Trophoblast cell (in vitro differentiated cells and primary cell): Measurements from ENCODE around the gene PRKAR1B.

ENCODE experiments used
- DNase-seq, 2 donors: peaks; one replicate each; pipeline ENCODE4 v3.0.0-alpha.2; 2016
- H2AFZ ChIP-seq: 2 replicates; pipeline ENCODE4 v1.6.1; 2013; ENCODE audit warnings: low read length, moderate library complexity, mild to moderate bottlenecking; ENCODE audit not compliant: insufficient read depth, poor library complexity
- H2AK5ac ChIP-seq: 2 replicates; pipeline ENCODE4 v1.6.1; 2013; ENCODE audit warnings: mild to moderate bottlenecking, low read length
- H2BK120ac ChIP-seq: 2 replicates; pipeline ENCODE4 v1.6.1; 2013; ENCODE audit warnings: low read length, mild to moderate bottlenecking, moderate library complexity; ENCODE audit not compliant: insufficient read depth, poor library complexity
- H2BK12ac ChIP-seq: 2 replicates; pipeline ENCODE4 v1.6.1; 2013; ENCODE audit warnings: mild to moderate bottlenecking, low read length, moderate library complexity
- H2BK5ac ChIP-seq: 2 replicates; pipeline ENCODE4 v1.6.1; 2013; ENCODE audit warnings: low read length, low read depth, moderate library complexity, mild to moderate bottlenecking; ENCODE audit not compliant: poor library complexity
- H3K14ac ChIP-seq: 2 replicates; pipeline ENCODE4 v1.6.1; 2013; ENCODE audit warnings: mild to moderate bottlenecking, low read length
- H3K18ac ChIP-seq: 2 replicates; pipeline ENCODE4 v1.6.1; 2013; ENCODE audit warnings: mild to moderate bottlenecking, low read length
- H3K23ac ChIP-seq: 2 replicates; pipeline ENCODE4 v1.6.1; 2013; ENCODE audit warnings: low read length
- H3K27ac ChIP-seq: 2 replicates; pipeline ENCODE4 v1.5.1; 2013; ENCODE audit warnings: low read depth, mild to moderate bottlenecking, inconsistent platforms, low read length, moderate library complexity
- H3K27me3 ChIP-seq: 2 replicates; pipeline ENCODE4 v1.6.1; 2013; ENCODE audit warnings: inconsistent platforms, mild to moderate bottlenecking, low read length, moderate library complexity; ENCODE audit not compliant: insufficient read depth
- H3K36me3 ChIP-seq, 2 experiments: 1 replicate in 1 of 2; 2 replicates in 1 of 2; pipeline ENCODE4 v1.6.1; 2013; ENCODE audit warnings: low read length in 2 of 2, mild to moderate bottlenecking in 2 of 2, moderate library complexity in 1 of 2; ENCODE audit not compliant: insufficient read depth in 2 of 2, control insufficient read depth in 1 of 2
- H3K4ac ChIP-seq: 2 replicates; pipeline ENCODE4 v1.6.1; 2013; ENCODE audit warnings: low read depth, mild to moderate bottlenecking, low read length, moderate library complexity
- H3K4me1 ChIP-seq, 2 experiments: 1 replicate in 1 of 2; 2 replicates in 1 of 2; pipeline ENCODE4 v1.6.1; 2013; ENCODE audit warnings: low read length in 2 of 2, mild to moderate bottlenecking in 2 of 2, moderate library complexity in 1 of 2; ENCODE audit not compliant: insufficient read depth in 2 of 2, control insufficient read depth in 1 of 2
- H3K4me2 ChIP-seq: 2 replicates; pipeline ENCODE4 v1.6.1; 2013; ENCODE audit warnings: inconsistent platforms, mild to moderate bottlenecking, low read length, moderate library complexity
- H3K4me3 ChIP-seq: 2 replicates; pipeline ENCODE4 v1.5.1; 2013; ENCODE audit warnings: mild to moderate bottlenecking, low read depth, low read length, inconsistent platforms
- H3K79me1 ChIP-seq: one replicate; pipeline ENCODE4 v1.6.1; 2013; ENCODE audit warnings: low read length
- H3K79me2 ChIP-seq: 2 replicates; pipeline ENCODE4 v1.6.1; 2013; ENCODE audit warnings: low read length, mild to moderate bottlenecking; ENCODE audit not compliant: control insufficient read depth, insufficient read depth, poor library complexity
- H3K9ac ChIP-seq: 2 replicates; pipeline ENCODE4 v1.6.1; 2013; ENCODE audit warnings: mild to moderate bottlenecking, low read length
- H3K9me3 ChIP-seq: 2 replicates; pipeline ENCODE4 v1.6.1; 2013; ENCODE audit warnings: low read depth, mild to moderate bottlenecking, control low read depth, inconsistent platforms, low read length; ENCODE audit not compliant: insufficient read depth
- H4K12ac ChIP-seq: 2 replicates; pipeline ENCODE4 v1.6.1; 2013; ENCODE audit warnings: low read depth, mild to moderate bottlenecking, low read length, moderate library complexity
- H4K8ac ChIP-seq: 2 replicates; pipeline ENCODE4 v1.6.1; 2013; ENCODE audit warnings: low read depth, mild to moderate bottlenecking, low read length, moderate library complexity
- H4K91ac ChIP-seq: one replicate; pipeline ENCODE4 v1.6.1; 2013; ENCODE audit warnings: low read depth, mild to moderate bottlenecking, low read length, moderate library complexity
- WGBS: extraction: QIAGEN DNeasy Blood & Tissue Kit; methylation state at CpG from one replicate; pipeline ENCODE4 v1.1.7; 2013; ENCODE audit warnings: missing lambda C conversion rate; ENCODE audit not compliant: insufficient read length, insufficient coverage; ENCODE audit errors: extremely low coverage; 5-methylcytosine and 5-hydroxymethylcytosine counted together

Gene PRKAR1B

GRCh38 chr7:514242-514641, 212.8 kb downstream of the PRKAR1B start:
- whole genome bisulfite sequencing = no CpG with 5 or more reads among the region's 10 CpGs
- Histone ChIP-seq H3K79me1 (peaks cover 7% of the 10 kb centered on the region), H2BK12ac (no peak overlapping the region), H4K8ac (no peak overlapping the region), H3K4me1 (peaks cover 24 to 25% of the 10 kb centered on the region in 2 experiments), H3K4me3 (no peak overlapping the region), H2BK120ac (no peak overlapping the region), H4K12ac (no peak overlapping the region), H3K36me3 (peaks cover 7 to 11% of the 10 kb centered on the region in 2 experiments), H3K27ac (no peak overlapping the region), H3K9ac (no peak overlapping the region), H2AK5ac (no peak overlapping the region), H2AFZ (no peak overlapping the region), H3K4me2 (no peak overlapping the region), H3K79me2 (peaks cover 4% of the 10 kb centered on the region), H3K4ac (no peak overlapping the region), H4K91ac (no peak overlapping the region), H2BK5ac (no peak overlapping the region), H3K18ac (no peak overlapping the region), H3K9me3 (no peaks in the 10 kb centered on the region), H3K27me3 (peaks cover 2% of the 10 kb centered on the region), H3K14ac (no peak overlapping the region), H3K23ac (no peak overlapping the region)
- no peak for DNase-seq

GRCh38 chr7:513521-514166, 213.4 kb downstream of the PRKAR1B start:
- peaks cover under 1% of the 10 kb centered on the region for H3K27me3 ChIP-seq
- H4K8ac ChIP-seq = no peak overlapping the region
- no peak overlapping the region for H3K9ac ChIP-seq
- peaks cover 11% of the 10 kb centered on the region in 2 experiments for H3K36me3 ChIP-seq
- no peak overlapping the region for H3K4me3 ChIP-seq
- no peak overlapping the region for H2BK12ac ChIP-seq
- H2BK5ac ChIP-seq = no peak overlapping the region
- no CpG with 5 or more reads among the region's 20 CpGs for WGBS
- no peak overlapping the region for H4K91ac ChIP-seq
- H3K27ac ChIP-seq = no peak overlapping the region
- peaks cover 4% of the 10 kb centered on the region for H3K79me1 ChIP-seq
- H3K23ac ChIP-seq = no peak overlapping the region
- no peak for DNase-seq
- H3K4me2 ChIP-seq = no peak overlapping the region
- H3K18ac ChIP-seq = no peak overlapping the region
- H4K12ac ChIP-seq = no peak overlapping the region
- H3K4ac ChIP-seq = no peak overlapping the region
- no peak overlapping the region for H2AFZ ChIP-seq
- no peak overlapping the region for H2AK5ac ChIP-seq
- H3K9me3 ChIP-seq = no peaks in the 10 kb centered on the region
- peaks cover 24 to 25% of the 10 kb centered on the region in 2 experiments for H3K4me1 ChIP-seq
- peaks cover 2% of the 10 kb centered on the region for H3K79me2 ChIP-seq
- no peak overlapping the region for H2BK120ac ChIP-seq
- no peak overlapping the region for H3K14ac ChIP-seq

GRCh38 chr7:512541-513311, 214.4 kb downstream of the PRKAR1B start:
- H2BK5ac ChIP-seq = no peak overlapping the region
- peaks cover 2% of the 10 kb centered on the region for H3K79me1 ChIP-seq
- no peak overlapping the region for H3K23ac ChIP-seq
- H3K9ac ChIP-seq = no peak overlapping the region
- no peak overlapping the region for H2AK5ac ChIP-seq
- no peak for DNase-seq
- H3K79me2 ChIP-seq = no peaks in the 10 kb centered on the region
- no peak overlapping the region for H3K4me2 ChIP-seq
- peaks cover 11% of the 10 kb centered on the region in 2 experiments for H3K36me3 ChIP-seq
- no peaks in the 10 kb centered on the region for H3K9me3 ChIP-seq
- H3K14ac ChIP-seq = no peak overlapping the region
- no peak overlapping the region for H2BK12ac ChIP-seq
- peak overlapping the region; percentile 9 for H3K4ac ChIP-seq
- no peak overlapping the region for H3K27ac ChIP-seq
- H4K12ac ChIP-seq = no peak overlapping the region
- H3K4me1 ChIP-seq = peaks cover 21 to 22% of the 10 kb centered on the region in 2 experiments
- H3K27me3 ChIP-seq = no peaks in the 10 kb centered on the region
- no peak overlapping the region for H3K4me3 ChIP-seq
- H2BK120ac ChIP-seq = no peak overlapping the region
- H2AFZ ChIP-seq = no peak overlapping the region
- WGBS = no CpG with 5 or more reads among the region's 32 CpGs
- H3K18ac ChIP-seq = no peak overlapping the region
- no peak overlapping the region for H4K8ac ChIP-seq
- no peak overlapping the region for H4K91ac ChIP-seq

- Histone ChIP-seq H3K79me1 (no peaks in the 10 kb centered on the region), H4K8ac (no peak overlapping the region), H3K4me3 (no peak overlapping the region), H3K4me1 (peaks cover 21 to 22% of the 10 kb centered on the region in 2 experiments), H3K36me3 (peaks cover 11% of the 10 kb centered on the region in 2 experiments), H3K4ac (no peak overlapping the region), H3K9me3 (no peaks in the 10 kb centered on the region), H2BK12ac (no peak overlapping the region), H2BK120ac (no peak overlapping the region), H3K27me3 (no peaks in the 10 kb centered on the region), H2BK5ac (no peak overlapping the region), H3K9ac (no peak overlapping the region), H3K79me2 (no peaks in the 10 kb centered on the region), H3K18ac (no peak overlapping the region), H2AK5ac (no peak overlapping the region), H3K4me2 (no peak overlapping the region), H3K27ac (no peak overlapping the region), H4K91ac (no peak overlapping the region), H3K23ac (no peak overlapping the region), H2AFZ (no peak overlapping the region), H4K12ac (no peak overlapping the region), H3K14ac (no peak overlapping the region)
- WGBS = no CpG with 5 or more reads among the region's 19 CpGs
- peak in 1 of 2 donors; percentile 17 for DNase-seq
These were observed 215.0 kb downstream of the PRKAR1B start for GRCh38 chr7:512146-512510.
